ENCODE data around the gene ITGB2.

The ITGB2 gene

GRCh38 chr21:44955141-44955797 is 34.6 kb upstream of the ITGB2 start:
- no peak for DNase-seq

GRCh38 chr21:44954281-44954771 is 33.6 kb upstream of the ITGB2 start:
- no peak for DNase-seq

- no peak for DNase-seq
These were observed 32.9 kb upstream of the ITGB2 start for GRCh38 chr21:44953628-44954021.

- DNase-seq: no peak
These were observed 32.4 kb upstream of the ITGB2 start for GRCh38 chr21:44952929-44953627.

- DNase-seq: no peak
These were observed 31.6 kb upstream of the ITGB2 start for GRCh38 chr21:44952116-44952928.

GRCh38 chr21:44951186-44951915 is 30.7 kb upstream of the ITGB2 start:
- no peak for DNase-seq

GRCh38 chr21:44950351-44950750 is 29.7 kb upstream of the ITGB2 start:
- no peak for DNase-seq

GRCh38 chr21:44949779-44950198 is 29.1 kb upstream of the ITGB2 start:
- DNase-seq: peak; percentile 92

- DNase-seq: no peak
These were observed 28.6 kb upstream of the ITGB2 start for GRCh38 chr21:44949161-44949778.

- no peak for DNase-seq
These were observed 27.9 kb upstream of the ITGB2 start for GRCh38 chr21:44948426-44949120.

- no peak for DNase-seq
These were observed 27.2 kb upstream of the ITGB2 start for GRCh38 chr21:44947930-44948331.

- no peak for DNase-seq
These were observed 26.6 kb upstream of the ITGB2 start for GRCh38 chr21:44947111-44947929.

GRCh38 chr21:44946254-44947041 is 25.7 kb upstream of the ITGB2 start:
- DNase-seq: no peak

- DNase-seq: no peak
These were observed 23.9 kb upstream of the ITGB2 start for GRCh38 chr21:44944596-44944995.

- no peak for DNase-seq
These were observed 23.2 kb upstream of the ITGB2 start for GRCh38 chr21:44943686-44944550.

- DNase-seq: no peak
These were observed 22.4 kb upstream of the ITGB2 start for GRCh38 chr21:44943005-44943685.

GRCh38 chr21:44942566-44942965 is 21.9 kb upstream of the ITGB2 start:
- no peak for DNase-seq

GRCh38 chr21:44941567-44941966 is 20.9 kb upstream of the ITGB2 start:
- no peak for DNase-seq
